B cell (primary cell): Measurements from ENCODE around the gene HEPN1. TPM values are rescaled to one million over a fixed set of nuclear protein-coding genes. Genes with fewer than 3 reads are reported as not detected.

Experiments used
- ATAC-seq: fragments of 200-7000 bp; cut with Tn5 transposase; one replicate; pipeline ENCODE4 v1.10.0; 2021; ENCODE audit warnings: low read depth, mild to moderate bottlenecking, moderate number of reproducible peaks, moderate library complexity
- CTCF ChIA-PET: fragments of 350-600 bp; sonication (Branson Sonifier 250); formaldehyde crosslinking; loops from one replicate; lab custom pipeline; 2021; ENCODE audit warnings: antibody characterized with exemption, inconsistent platforms; lab: Charles Lee
- POLR2A ChIA-PET: fragments of 350-600 bp; sonication (Branson Sonifier 250); formaldehyde crosslinking; loops from one replicate; lab custom pipeline; 2021; ENCODE audit warnings: antibody characterized with exemption; lab: Charles Lee
- DNase-seq: peaks from one replicate; pipeline ENCODE4 v3.0.0; 2013
- H2AFZ ChIP-seq: 2 replicates; pipeline ENCODE4 v1.6.1; 2012; ENCODE audit warnings: mild to moderate bottlenecking, low read depth, low read length; ENCODE audit not compliant: insufficient read depth, poor library complexity, severe bottlenecking
- H3K27ac ChIP-seq, 2 donors: 1 replicate in 1 of 2; 2 replicates in 1 of 2; pipeline ENCODE4 v1.5.1; 2012 to 2013; ENCODE audit warnings: low read length in 2 of 2, mild to moderate bottlenecking in 2 of 2, moderate library complexity in 1 of 2
- H3K27me3 ChIP-seq, 4 experiments: fragments of 200-600 bp in 1 of 4; sonication (generic) in 1 of 4; replicated peaks in 1 of 4; 1 replicate in 2 of 4; 2 replicates in 2 of 4; pipeline versions ENCODE4 v1.6.1 to v1.7.0; 2013 to 2016; ENCODE audit warnings: low read length in 3 of 4, mild to moderate bottlenecking in 2 of 4, mixed read lengths in 1 of 4, moderate library complexity in 1 of 4; ENCODE audit not compliant: insufficient read depth in 4 of 4, control insufficient read depth in 3 of 4; ENCODE audit errors: control extremely low read depth in 1 of 4
- H3K36me3 ChIP-seq, 2 experiments: replicated peaks in 1 of 2; 1 replicate in 1 of 2; 2 replicates in 1 of 2; pipeline versions ENCODE4 v1.6.1 to v1.7.1; 2013; ENCODE audit warnings: low read length in 1 of 2; ENCODE audit not compliant: insufficient read depth in 2 of 2, control insufficient read depth in 1 of 2; ENCODE audit errors: control extremely low read depth in 1 of 2, extremely low read depth in 1 of 2
- H3K4me1 ChIP-seq, 2 donors: fragments of 200-600 bp in 1 of 2; sonication (generic) in 1 of 2; 1 replicate in 1 of 2; 2 replicates in 1 of 2; pipeline versions ENCODE4 v1.5.1 to v1.6.1; 2013 to 2017; ENCODE audit warnings: low read length in 2 of 2; ENCODE audit not compliant: control insufficient read depth in 2 of 2, insufficient read depth in 2 of 2
- H3K4me2 ChIP-seq: replicated peaks from 2 replicates; pipeline ENCODE3; 2012; ENCODE audit warnings: mild to moderate bottlenecking, low read depth, low read length; ENCODE audit not compliant: poor library complexity, severe bottlenecking
- H3K4me3 ChIP-seq, 5 experiments: fragments of 200-600 bp in 1 of 5; sonication (generic) in 1 of 5; 1 replicate in 3 of 5; 2 replicates in 2 of 5; pipeline versions ENCODE4 v1.5.1 to v1.7.0; 2011 to 2016; ENCODE audit warnings: low read length in 4 of 5, mild to moderate bottlenecking in 4 of 5, low read depth in 2 of 5, control low read depth in 1 of 5, moderate library complexity in 1 of 5; ENCODE audit not compliant: insufficient read depth in 1 of 5; ENCODE audit errors: control extremely low read depth in 1 of 5, extremely low read depth in 1 of 5
- H3K79me2 ChIP-seq: fragments of 200-600 bp; sonication (generic); one replicate; pipeline ENCODE4 v1.6.0; 2016; ENCODE audit warnings: low read length; ENCODE audit not compliant: control insufficient read depth, insufficient read depth
- H3K9ac ChIP-seq: fragments of 200-600 bp; sonication (generic); 2 replicates; pipeline ENCODE4 v1.6.1; 2017; ENCODE audit warnings: mild to moderate bottlenecking, low read length, moderate library complexity
- H3K9me3 ChIP-seq, 3 donors: one replicate each; pipeline versions ENCODE4 v1.6.1 to v1.7.1; 2013; ENCODE audit warnings: low read length in 2 of 3; ENCODE audit not compliant: control insufficient read depth in 2 of 3, insufficient read depth in 1 of 3; ENCODE audit errors: control extremely low read depth in 1 of 3
- H4K20me1 ChIP-seq: 2 replicates; pipeline ENCODE4 v1.6.0; 2012; ENCODE audit warnings: mild to moderate bottlenecking, low read length; ENCODE audit not compliant: insufficient read depth, control insufficient read depth, poor library complexity, severe bottlenecking
- H3K27ac Mint-ChIP-seq: one replicate; pipeline ENCODE4 v1.8.0; 2021; ENCODE audit warnings: mixed read lengths
- H3K27me3 Mint-ChIP-seq: one replicate; pipeline ENCODE4 v1.8.0; 2021; ENCODE audit warnings: mixed read lengths
- H3K4me1 Mint-ChIP-seq: one replicate; pipeline ENCODE4 v1.8.0; 2021; ENCODE audit warnings: mixed read lengths
- H3K4me3 Mint-ChIP-seq: one replicate; pipeline ENCODE4 v1.8.0; 2021; ENCODE audit warnings: mixed read lengths
- H3K9me3 Mint-ChIP-seq: one replicate; pipeline ENCODE4 v1.8.0; 2022; ENCODE audit warnings: mixed read lengths; ENCODE audit not compliant: insufficient read depth
- EZH2 ChIP-seq: IDR thresholded peaks from 2 replicates; pipeline ENCODE4 v1.6.1; 2012; ENCODE audit warnings: borderline replicate concordance, low read depth, mild to moderate bottlenecking, moderate library complexity, low read length; ENCODE audit not compliant: insufficient read depth, poor library complexity, severe bottlenecking
- WGBS: methylation state at CpG from one replicate; pipeline ENCODE4 v1.1.5; 2013; ENCODE audit warnings: missing lambda C conversion rate; ENCODE audit not compliant: insufficient coverage; 5-methylcytosine and 5-hydroxymethylcytosine counted together
- intact Hi-C: fragments of 100-400 bp; cut with micrococcal nuclease; formaldehyde crosslinking; loops from one replicate; pipeline ENCODE4 v1.10.0; 2022
- polyA plus RNA-seq: library from polyadenylated mRNA; depleted of rRNA; stranded (reverse); fragments of >200 nt; gene quantifications from 2 replicates; pipeline ENCODE4 v1.2.3, GENCODE V29; 2012
- total RNA-seq, 2 donors: library from RNA; stranded (reverse); fragments of 120-200 nt in 1 of 2; gene quantifications; 1 replicate in 1 of 2; 2 replicates in 1 of 2; pipeline versions ENCODE4 v1.2.3 to v1.2.4, GENCODE V29; 2013 to 2022
- TF ChIP-seq, protein P1 (sequence below): fragments of 200-600 bp; IDR thresholded peaks from one replicate; pipeline ENCODE4 v1.8.0; 2022; ENCODE audit warnings: antibody characterized with exemption, mild to moderate bottlenecking

Gene HEPN1
- total and polyA plus RNA-seq, 2 donors (not counting 1 experiment from before 2014, with no cell fraction given), result not detected

DNA sequence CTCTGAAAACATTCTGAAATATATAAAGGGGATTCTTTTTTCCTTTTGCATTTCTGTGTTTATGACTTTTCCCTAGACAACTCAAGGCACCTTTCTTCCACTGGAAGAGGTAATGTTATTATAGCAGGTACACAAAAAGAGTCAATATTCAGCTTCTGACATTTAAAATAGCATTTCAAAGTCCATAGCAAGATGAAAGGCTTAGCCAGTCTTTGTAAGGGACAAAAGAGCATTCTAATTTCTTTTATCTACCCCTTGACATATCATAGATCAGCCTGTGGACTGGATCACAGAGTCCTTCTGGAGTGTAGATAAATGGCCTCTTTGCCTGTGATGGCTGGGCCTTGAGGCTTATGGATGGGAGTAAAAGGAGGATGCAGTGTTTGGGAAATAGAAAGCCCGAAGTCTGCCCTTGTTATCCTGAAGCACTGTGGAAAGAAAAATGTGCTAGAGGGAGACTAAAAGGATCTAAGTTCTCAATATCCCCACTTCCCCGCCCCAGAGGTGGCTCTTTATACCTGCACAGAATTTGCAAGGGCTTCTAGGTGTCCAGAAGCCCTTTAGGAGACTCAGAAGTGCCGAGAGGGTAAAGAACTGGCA is 18.4 kb downstream of the HEPN1 start:
- H3K4me3 Mint-ChIP-seq, result no peak overlapping the region
- Histone ChIP-seq H3K4me3 (no peak overlapping the region), H3K27ac (no peak overlapping the region), H3K79me2 (no peaks in the 10 kb centered on the region), H2AFZ (no peak overlapping the region), H3K36me3 (no peaks in the 10 kb centered on the region), H3K9ac (no peak overlapping the region), H3K4me1 (no peaks in the 10 kb centered on the region), H3K4me2 (no peak overlapping the region), H3K27me3 (peaks cover 0 to 24% (median 5%) of the 10 kb centered on the region in 4 experiments), H4K20me1 (no peaks in the 10 kb centered on the region), H3K9me3 (peaks cover 0 to 8% (median 4%) of the 10 kb centered on the region in 3 donors)
- CTCF ChIA-PET, result no interaction called here
- WGBS, result 73% methylated on average over 2 of the region's 3 CpGs
- intact Hi-C loops, result no loop called here
- POLR2A ChIA-PET, result no interaction called here
- TF ChIP-seq EZH2, result no peak
- TF ChIP-seq, protein P1, sequence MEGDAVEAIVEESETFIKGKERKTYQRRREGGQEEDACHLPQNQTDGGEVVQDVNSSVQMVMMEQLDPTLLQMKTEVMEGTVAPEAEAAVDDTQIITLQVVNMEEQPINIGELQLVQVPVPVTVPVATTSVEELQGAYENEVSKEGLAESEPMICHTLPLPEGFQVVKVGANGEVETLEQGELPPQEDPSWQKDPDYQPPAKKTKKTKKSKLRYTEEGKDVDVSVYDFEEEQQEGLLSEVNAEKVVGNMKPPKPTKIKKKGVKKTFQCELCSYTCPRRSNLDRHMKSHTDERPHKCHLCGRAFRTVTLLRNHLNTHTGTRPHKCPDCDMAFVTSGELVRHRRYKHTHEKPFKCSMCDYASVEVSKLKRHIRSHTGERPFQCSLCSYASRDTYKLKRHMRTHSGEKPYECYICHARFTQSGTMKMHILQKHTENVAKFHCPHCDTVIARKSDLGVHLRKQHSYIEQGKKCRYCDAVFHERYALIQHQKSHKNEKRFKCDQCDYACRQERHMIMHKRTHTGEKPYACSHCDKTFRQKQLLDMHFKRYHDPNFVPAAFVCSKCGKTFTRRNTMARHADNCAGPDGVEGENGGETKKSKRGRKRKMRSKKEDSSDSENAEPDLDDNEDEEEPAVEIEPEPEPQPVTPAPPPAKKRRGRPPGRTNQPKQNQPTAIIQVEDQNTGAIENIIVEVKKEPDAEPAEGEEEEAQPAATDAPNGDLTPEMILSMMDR, result no peak
- H3K27ac Mint-ChIP-seq, result no peak overlapping the region
- H3K9me3 Mint-ChIP-seq, result no peaks in the 10 kb centered on the region
- no peaks in the 10 kb centered on the region for H3K4me1 Mint-ChIP-seq
- peaks cover 19% of the 10 kb centered on the region for H3K27me3 Mint-ChIP-seq
- ATAC-seq (no peak), DNase-seq (no peak)

DNA sequence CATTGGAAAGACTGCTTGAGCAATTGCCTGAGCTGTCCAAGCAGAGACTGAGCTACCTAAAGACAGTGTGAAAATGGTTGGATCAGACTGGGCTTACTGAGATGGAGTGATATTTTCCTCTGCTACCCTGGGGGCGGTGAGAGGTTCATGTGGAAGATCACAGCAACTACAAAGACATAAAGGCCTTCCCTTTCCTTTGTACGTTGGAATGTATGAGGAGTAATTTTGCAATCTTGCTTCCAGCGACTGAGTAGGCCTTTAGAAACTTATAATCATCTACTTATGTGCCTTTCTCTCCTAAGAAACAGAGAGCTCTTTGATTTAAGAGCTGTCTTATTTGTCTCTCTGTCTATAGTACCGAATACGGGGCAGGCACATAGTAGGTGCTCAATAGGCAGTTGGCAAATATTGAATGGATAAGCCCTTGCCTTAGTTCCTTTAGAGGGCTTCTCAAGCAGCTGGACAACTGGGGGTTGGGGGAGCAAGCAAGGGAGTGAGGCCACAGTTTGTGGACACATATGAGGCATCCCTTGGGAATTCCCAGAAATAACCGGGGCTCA is 19.2 kb downstream of the HEPN1 start:
- no peak overlapping the region for H3K4me2 ChIP-seq
- H2AFZ ChIP-seq, result no peak overlapping the region
- WGBS, result 83% methylated on average over 2 of the region's 6 CpGs

More for the DNA sequence above, 19.2 kb downstream of the HEPN1 start:
- Histone ChIP-seq H3K4me3 (no peak overlapping the region), H3K79me2 (no peaks in the 10 kb centered on the region), H3K4me1 (no peaks in the 10 kb centered on the region), H3K27ac (no peak overlapping the region), H3K27me3 (peaks cover 0 to 24% (median 8%) of the 10 kb centered on the region in 4 experiments), H4K20me1 (no peaks in the 10 kb centered on the region), H3K9me3 (peaks cover 0 to 8% (median 4%) of the 10 kb centered on the region in 3 donors), H3K9ac (no peak overlapping the region), H3K36me3 (no peaks in the 10 kb centered on the region)
- Mint-ChIP-seq H3K9me3 (no peaks in the 10 kb centered on the region), H3K4me3 (no peak overlapping the region), H3K27me3 (peaks cover 22% of the 10 kb centered on the region), H3K27ac (no peak overlapping the region), H3K4me1 (no peaks in the 10 kb centered on the region)
- POLR2A ChIA-PET, result no interaction called here
- DNase-seq (no peak), ATAC-seq (no peak)
- CTCF ChIA-PET, result no interaction called here
- intact Hi-C loops, result no loop called here
- TF ChIP-seq, protein P1, result no peak
- TF ChIP-seq EZH2, result no peak
